Measurements from ENCODE around the gene FAM240B. TPM values are rescaled to one million over a fixed set of nuclear protein-coding genes. Genes with fewer than 3 reads are reported as not detected.

FAM240B gene
- total RNA-seq, 1 experiment from 2014 or later, result not detected

GRCh38 chr9:38675831-38676230 lies 44.1 kb downstream of the FAM240B start:
- H3K18ac ChIP-seq (ENCODE audit: insufficient read length, low read depth, low read length), result no peak overlapping the region
- H2AK5ac ChIP-seq (ENCODE audit: insufficient read length, low read length), result no peak overlapping the region
- DNase-seq, result no peak
- no CpG with 5 or more reads among the region's 2 CpGs for WGBS (ENCODE audit: extremely low coverage, insufficient read length, low lambda C conversion rate)
- no peaks in the 10 kb centered on the region for H4K20me1 ChIP-seq (ENCODE audit: control insufficient read depth, insufficient read depth, insufficient read length)
- H3K27ac ChIP-seq (ENCODE audit: insufficient read length, low read depth, low read length), result no peak overlapping the region
- H3K79me1 ChIP-seq (ENCODE audit: insufficient read depth, low read depth, low read length, poor library complexity, severe bottlenecking), result no peaks in the 10 kb centered on the region
- H3K56ac ChIP-seq (ENCODE audit: insufficient read length, low read depth, low read length), result no peak overlapping the region
- no peak overlapping the region for H3K4me2 ChIP-seq (ENCODE audit: insufficient read depth, insufficient read length, low read length)
- H3T11ph ChIP-seq (ENCODE audit: low read length), result no peak overlapping the region
- no peak overlapping the region for H2BK5ac ChIP-seq (ENCODE audit: insufficient read length, low read length)
- no peak for TF ChIP-seq CTCF (conservative IDR thresholded peaks at IDR 0.05)
- no peaks in the 10 kb centered on the region for H3K23me2 ChIP-seq (ENCODE audit: insufficient read length, low read depth, low read length, poor library complexity, severe bottlenecking)
- H3K9ac ChIP-seq (ENCODE audit: extremely low read depth, insufficient read length, low read length), result no peak overlapping the region
- no peak overlapping the region for H4K5ac ChIP-seq (ENCODE audit: insufficient read length, low read depth, low read length)
- H2BK20ac ChIP-seq (ENCODE audit: low read depth, low read length, poor library complexity, severe bottlenecking), result no peak overlapping the region
- H4K8ac ChIP-seq (replicated peaks; ENCODE audit: insufficient read length, low read depth, low read length), result no peak overlapping the region
- Mint-ChIP-seq H3K4me3 (no peak overlapping the region), H3K4me1 (peaks cover 41 to 43% of the 10 kb centered on the region in 2 experiments), H3K36me3 (ENCODE audit: insufficient read depth in 1 of 3, low read depth in 3 of 3) (peaks cover 0 to 5% (median 0%) of the 10 kb centered on the region in 3 experiments; a peak in 3 of 7 replicates), H3K9me3 (peaks cover 0 to 2% of the 10 kb centered on the region in 2 experiments; a peak in 1 of 5 replicates), H3K27ac (peak overlapping the region in 2 of 3 experiments; percentile 44 to 50; a peak in 2 of 7 replicates), H3K27me3 (ENCODE audit: low read depth) (peaks cover 26% of the 10 kb centered on the region)
- H3K27me3 ChIP-seq (ENCODE audit: insufficient read depth, low read length), result no peaks in the 10 kb centered on the region
- H3K9me3 ChIP-seq (ENCODE audit: control insufficient read depth, low read depth, low read length), result no peaks in the 10 kb centered on the region
- no peak overlapping the region for H3K14ac ChIP-seq (ENCODE audit: insufficient read depth, low read length)
- H3K79me2 ChIP-seq (ENCODE audit: insufficient read depth, low read length), result no peaks in the 10 kb centered on the region
- no peak overlapping the region for H2BK12ac ChIP-seq (ENCODE audit: insufficient read length, low read depth, low read length)
- no peak overlapping the region for H2BK120ac ChIP-seq (ENCODE audit: low read depth, low read length, poor library complexity, severe bottlenecking)
- H2AFZ ChIP-seq (ENCODE audit: low read length), result no peak overlapping the region
- no peak overlapping the region for H2BK15ac ChIP-seq (ENCODE audit: low read depth, low read length)
- H3K4ac ChIP-seq (ENCODE audit: low read depth, low read length), result no peak overlapping the region
- no peak overlapping the region for H4K91ac ChIP-seq (ENCODE audit: insufficient read length, low read depth, low read length)
- H3K23ac ChIP-seq (ENCODE audit: insufficient read length, low read depth, low read length), result no peak overlapping the region
- peaks cover 12% of the 10 kb centered on the region; the same call in 1 of the 2 replicates for H3K4me1 ChIP-seq (ENCODE audit: insufficient read depth, low read length)
